Measurements from ENCODE around the gene RPS6KA1. TPM values are rescaled to one million over a fixed set of nuclear protein-coding genes. Genes with fewer than 3 reads are reported as not detected.

The RPS6KA1 gene
- total and polyA plus RNA-seq, 2 of the 4 experiments (the other 2 are of a cell fraction), result 3.6 to 6.3 TPM

DNA sequence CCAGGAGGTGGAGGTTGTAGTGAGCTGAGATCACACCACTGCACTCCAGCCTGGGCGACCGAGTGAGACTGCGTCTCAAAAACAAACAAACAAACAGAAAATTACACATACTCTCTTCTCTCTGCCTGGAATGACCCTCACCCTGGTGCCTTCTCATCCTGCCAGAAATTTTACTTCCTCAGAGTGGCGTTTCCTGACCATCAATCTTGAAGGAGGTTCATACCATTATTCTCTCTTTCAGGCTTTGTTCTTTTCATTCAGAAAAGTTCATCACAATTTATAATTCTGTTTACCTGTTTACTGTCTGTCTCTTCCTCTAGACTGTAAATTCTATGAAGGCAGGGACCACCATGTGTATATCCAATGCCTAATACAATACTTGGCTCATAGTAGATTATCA is 79.3 kb downstream of the RPS6KA1 start:
- H3K4me2 ChIP-seq (ENCODE audit: low read depth, low read length), result no peak overlapping the region
- H3K9me3 ChIP-seq (ENCODE audit: control insufficient read depth, insufficient read depth, low read length), result no peaks in the 10 kb centered on the region
- H2BK5ac ChIP-seq (ENCODE audit: low read depth, low read length, poor library complexity, severe bottlenecking), result no peak overlapping the region
- H3K18ac ChIP-seq (ENCODE audit: low read depth, low read length), result no peak overlapping the region
- no CpG with 5 or more reads among the region's 4 CpGs for WGBS, 2 experiments (ENCODE audit: extremely low coverage in 2 of 2, insufficient read length in 1 of 2)
- H4K20me1 ChIP-seq (ENCODE audit: insufficient read depth, low read length), result no peaks in the 10 kb centered on the region
- H2AK9ac ChIP-seq (replicated peaks; ENCODE audit: low read depth, low read length, poor library complexity), result no peak overlapping the region
- H4K8ac ChIP-seq (ENCODE audit: low read depth in 2 of 2, low read length in 2 of 2), result no peak overlapping the region
- no peak overlapping the region for H4K5ac ChIP-seq (ENCODE audit: low read depth, low read length)
- peaks cover 20% of the 10 kb centered on the region for H3K27me3 ChIP-seq (ENCODE audit: control insufficient read depth, insufficient read depth, low read length)
- ChIA-PET POLR2A (ENCODE audit: unreplicated experiment) (no interaction called here), CTCF (no interaction called here)
- H3K4me1 ChIP-seq (ENCODE audit: control insufficient read depth, insufficient read depth, low read length), result no peaks in the 10 kb centered on the region
- in situ Hi-C loops (cut with MboI; ENCODE audit: low sequenced_read_pairs), result loop anchor here (5.0 to 10.0 kb wide), 2 partner anchors 188 to 266 kb away; no protein-coding TSS in a partner anchor
- no peak overlapping the region for H2BK15ac ChIP-seq (ENCODE audit: low read depth, low read length)
- H3K23ac ChIP-seq (ENCODE audit: low read depth, low read length), result no peak overlapping the region
- dilution Hi-C loops (cut with HindIII; ENCODE audit: low sequenced_read_pairs, unreplicated experiment), result no loop called here
- no peak overlapping the region for H3K4ac ChIP-seq (ENCODE audit: low read depth, low read length)
- no peak for TF ChIP-seq RFX5 (IDR thresholded peaks at IDR 0.05; ENCODE audit: low read depth, low read length)
- no peak for TF ChIP-seq BHLHE40 (IDR thresholded peaks at IDR 0.05; ENCODE audit: low read depth, low read length)
- no peak for TF ChIP-seq CHD1 (IDR thresholded peaks at IDR 0.05; ENCODE audit: low read depth, low read length)
- TF ChIP-seq CTCF (conservative IDR thresholded peaks at IDR 0.05; ENCODE audit: low read depth, low read length), result no peak
- TF ChIP-seq RAD21 (IDR thresholded peaks at IDR 0.05; ENCODE audit: low read length), result no peak
- no peak for TF ChIP-seq FOS (IDR thresholded peaks at IDR 0.05; ENCODE audit: low read depth, low read length)
- no peak for TF ChIP-seq MXI1 (IDR thresholded peaks at IDR 0.05; ENCODE audit: borderline replicate concordance, low read depth, low read length)
- TF ChIP-seq, protein P1, sequence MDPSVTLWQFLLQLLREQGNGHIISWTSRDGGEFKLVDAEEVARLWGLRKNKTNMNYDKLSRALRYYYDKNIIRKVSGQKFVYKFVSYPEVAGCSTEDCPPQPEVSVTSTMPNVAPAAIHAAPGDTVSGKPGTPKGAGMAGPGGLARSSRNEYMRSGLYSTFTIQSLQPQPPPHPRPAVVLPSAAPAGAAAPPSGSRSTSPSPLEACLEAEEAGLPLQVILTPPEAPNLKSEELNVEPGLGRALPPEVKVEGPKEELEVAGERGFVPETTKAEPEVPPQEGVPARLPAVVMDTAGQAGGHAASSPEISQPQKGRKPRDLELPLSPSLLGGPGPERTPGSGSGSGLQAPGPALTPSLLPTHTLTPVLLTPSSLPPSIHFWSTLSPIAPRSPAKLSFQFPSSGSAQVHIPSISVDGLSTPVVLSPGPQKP (IDR thresholded peaks at IDR 0.05; ENCODE audit: borderline replicate concordance, low read depth, low read length), result no peak
- no peak for TF ChIP-seq NFE2L2 (IDR thresholded peaks at IDR 0.05; ENCODE audit: low read depth, low read length)
- no peak for TF ChIP-seq RCOR1 (IDR thresholded peaks at IDR 0.05; ENCODE audit: insufficient replicate concordance, low read length)
- TF ChIP-seq POLR2A (IDR thresholded peaks at IDR 0.05; ENCODE audit: low read depth, low read length), result no peak
- TF ChIP-seq MAZ (IDR thresholded peaks at IDR 0.05; ENCODE audit: borderline replicate concordance, low read depth, low read length), result no peak
- no peak for TF ChIP-seq SMC3 (IDR thresholded peaks at IDR 0.05; ENCODE audit: low read depth, low read length)
- TF ChIP-seq, protein P2, sequence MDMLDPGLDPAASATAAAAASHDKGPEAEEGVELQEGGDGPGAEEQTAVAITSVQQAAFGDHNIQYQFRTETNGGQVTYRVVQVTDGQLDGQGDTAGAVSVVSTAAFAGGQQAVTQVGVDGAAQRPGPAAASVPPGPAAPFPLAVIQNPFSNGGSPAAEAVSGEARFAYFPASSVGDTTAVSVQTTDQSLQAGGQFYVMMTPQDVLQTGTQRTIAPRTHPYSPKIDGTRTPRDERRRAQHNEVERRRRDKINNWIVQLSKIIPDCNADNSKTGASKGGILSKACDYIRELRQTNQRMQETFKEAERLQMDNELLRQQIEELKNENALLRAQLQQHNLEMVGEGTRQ (IDR thresholded peaks at IDR 0.05; ENCODE audit: low read depth, low read length), result no peak
- no peak for TF ChIP-seq CEBPB (IDR thresholded peaks at IDR 0.05; ENCODE audit: low read depth, low read length)
- no peak for TF ChIP-seq MAFK (IDR thresholded peaks at IDR 0.05; ENCODE audit: low read depth, low read length)
- H3K9me1 ChIP-seq (ENCODE audit: insufficient read depth, low read length), result no peaks in the 10 kb centered on the region
- H2AFZ ChIP-seq (replicated peaks; ENCODE audit: low read length, poor library complexity), result no peak overlapping the region
- H3K14ac ChIP-seq (replicated peaks; ENCODE audit: low read depth, low read length), result no peak overlapping the region
- H3K56ac ChIP-seq (ENCODE audit: extremely low read depth, insufficient read depth, low read length), result no peak overlapping the region
- H3K9ac ChIP-seq (ENCODE audit: low read depth, low read length), result no peak overlapping the region
- DNase-seq (no peak), ATAC-seq (ENCODE audit: low read depth) (no peak)
- intact Hi-C loops (cut with micrococcal nuclease), result no loop called here
- BruUV-seq (replicated peaks), result no TSS peak
- no peak overlapping the region for H3K27ac ChIP-seq (ENCODE audit: insufficient read depth, low read length)
- no peak overlapping the region for H3K4me3 ChIP-seq (ENCODE audit: insufficient read depth, low read depth, low read length)
- no peak overlapping the region for H2BK20ac ChIP-seq (ENCODE audit: low read depth, low read length)
- H3K79me1 ChIP-seq (ENCODE audit: low read depth in 1 of 2, low read length in 2 of 2), result no peaks in the 10 kb centered on the region
- no peak overlapping the region for H2AK5ac ChIP-seq (ENCODE audit: low read depth, low read length)
- no peak overlapping the region for H4K91ac ChIP-seq (ENCODE audit: insufficient read depth, low read depth, low read length)
- no peak overlapping the region for H2BK120ac ChIP-seq (ENCODE audit: low read depth, low read length)
- no peaks in the 10 kb centered on the region for H3K36me3 ChIP-seq (ENCODE audit: control insufficient read depth, insufficient read depth, low read length)
